ENCODE results near the gene OVOL3. TPM values are rescaled to one million over a fixed set of nuclear protein-coding genes. Genes with fewer than 3 reads are reported as not detected.

Gene OVOL3
- total RNA-seq, 2 donors from 2014 or later: not detected

GRCh38 chr19:36103842-36104552, 6.9 kb upstream of the OVOL3 start:
- intact Hi-C loops (cut with DNase I): no loop called here
- Histone ChIP-seq H3K4me1 (no peaks in the 10 kb centered on the region), H3K36me3 (replicated peaks in 1 of 2; ENCODE audit: insufficient read depth in 1 of 2, low read depth in 2 of 2) (no peaks in the 10 kb centered on the region), H3K9me3 (no peaks in the 10 kb centered on the region), H3K27me3 (no peaks in the 10 kb centered on the region), H3K27ac (no peak overlapping the region), H3K4me3 (no peak overlapping the region)
- DNase-seq (no peak), ATAC-seq (no peak)
- WGBS, 2 donors: 87 to 96% methylated on average over 11 to 12 of the region's 12 CpGs
- TF ChIP-seq POLR2A (IDR thresholded peaks at IDR 0.05): no peak
- TF ChIP-seq CTCF (IDR thresholded peaks at IDR 0.05): no peak

GRCh38 chr19:36106441-36106840, 4.5 kb upstream of the OVOL3 start:
- intact Hi-C loops (cut with DNase I): no loop called here
- ATAC-seq: no peak
- H3K4me1 ChIP-seq: no peaks in the 10 kb centered on the region
- WGBS, 2 donors: 88 to 92% methylated on average over 6 of the region's 6 CpGs
- no peaks in the 10 kb centered on the region for H3K36me3 ChIP-seq (replicated peaks in 1 of 2; ENCODE audit: insufficient read depth in 1 of 2, low read depth in 2 of 2)
- TF ChIP-seq POLR2A (IDR thresholded peaks at IDR 0.05) (no peak), CTCF (IDR thresholded peaks at IDR 0.05) (no peak)
- H3K27ac ChIP-seq: no peak overlapping the region
- no peak overlapping the region for H3K4me3 ChIP-seq
- H3K9me3 ChIP-seq: no peaks in the 10 kb centered on the region
- H3K27me3 ChIP-seq: no peaks in the 10 kb centered on the region
- DNase-seq: no peak

- no peaks in the 10 kb centered on the region for H3K4me1 ChIP-seq
- no peaks in the 10 kb centered on the region for H3K36me3 ChIP-seq (replicated peaks in 1 of 2; ENCODE audit: insufficient read depth in 1 of 2, low read depth in 2 of 2)
- H3K27ac ChIP-seq: no peak overlapping the region
- ATAC-seq: no peak
- intact Hi-C loops (cut with DNase I): no loop called here
- H3K4me3 ChIP-seq: no peak overlapping the region
- WGBS, 2 donors: 88 to 90% methylated on average over 4 to 5 of the region's 5 CpGs
- TF ChIP-seq POLR2A (IDR thresholded peaks at IDR 0.05): no peak
- no peak for TF ChIP-seq CTCF (IDR thresholded peaks at IDR 0.05)
- DNase-seq: no peak
- H3K9me3 ChIP-seq: no peaks in the 10 kb centered on the region
- no peaks in the 10 kb centered on the region for H3K27me3 ChIP-seq
These were observed 4.0 kb upstream of the OVOL3 start for GRCh38 chr19:36106991-36107390.

- H3K36me3 ChIP-seq (replicated peaks in 1 of 2; ENCODE audit: insufficient read depth in 1 of 2, low read depth in 2 of 2): no peaks in the 10 kb centered on the region
- H3K4me3 ChIP-seq: no peak overlapping the region
- ATAC-seq (no peak), DNase-seq (no peak)
- TF ChIP-seq CTCF (IDR thresholded peaks at IDR 0.05): no peak
- TF ChIP-seq POLR2A (IDR thresholded peaks at IDR 0.05): no peak
- WGBS, 2 donors: 88 to 94% methylated on average over 3 of the region's 3 CpGs
- intact Hi-C loops (cut with DNase I): no loop called here
- no peaks in the 10 kb centered on the region for H3K27me3 ChIP-seq
- no peak overlapping the region for H3K27ac ChIP-seq
- no peaks in the 10 kb centered on the region for H3K9me3 ChIP-seq
- peaks cover 4% of the 10 kb centered on the region for H3K4me1 ChIP-seq
These were observed 2.3 kb upstream of the OVOL3 start for GRCh38 chr19:36108684-36109083.

GRCh38 chr19:36111200-36111539, 227 bp downstream of the OVOL3 start:
- Histone ChIP-seq H3K4me3 (no peak overlapping the region), H3K27me3 (no peaks in the 10 kb centered on the region), H3K9me3 (no peaks in the 10 kb centered on the region), H3K4me1 (peaks cover 16% of the 10 kb centered on the region), H3K27ac (no peak overlapping the region), H3K36me3 (replicated peaks in 1 of 2; ENCODE audit: insufficient read depth in 1 of 2, low read depth in 2 of 2) (no peaks in the 10 kb centered on the region)
- WGBS, 2 donors: 90 to 92% methylated on average over 4 to 12 of the region's 13 CpGs
- ATAC-seq: no peak
- DNase-seq: no peak
- intact Hi-C loops (cut with DNase I): no loop called here
- no peak for TF ChIP-seq CTCF (IDR thresholded peaks at IDR 0.05)
- no peak for TF ChIP-seq POLR2A (IDR thresholded peaks at IDR 0.05)
